Hepatocyte (in vitro differentiated cells): ENCODE data around the gene ZNF652. TPM values are rescaled to one million over a fixed set of nuclear protein-coding genes. Genes with fewer than 3 reads are reported as not detected.
A peak's percentile ranks its signal among the peaks of the same experiment; 100 is the strongest.
"Not testable (repeated sequence)": the region's sequence is repeated elsewhere in the genome, so short reads cannot be mapped to it uniquely, and the experiment has no call there.

Experiments used
- DNase-seq: peaks from one replicate; pipeline ENCODE4 v3.0.0-alpha.2; 2016; ENCODE audit warnings: low spot score
- H2AFZ ChIP-seq: fragments of 200-600 bp; sonication (generic); 2 replicates; pipeline ENCODE4 v1.6.0; 2016; ENCODE audit warnings: antibody characterized with exemption, mild to moderate bottlenecking
- H3K27ac ChIP-seq: fragments of 200-600 bp; sonication (generic); 2 replicates; pipeline ENCODE4 v1.5.1; 2016; ENCODE audit warnings: mild to moderate bottlenecking
- H3K27me3 ChIP-seq: fragments of 200-600 bp; sonication (generic); 2 replicates; pipeline ENCODE4 v1.6.1; 2016
- H3K36me3 ChIP-seq: fragments of 200-600 bp; sonication (generic); replicated peaks from 2 replicates; pipeline ENCODE4 v1.5.1; 2016; ENCODE audit warnings: low read depth; ENCODE audit not compliant: insufficient read depth
- H3K4me1 ChIP-seq: fragments of 200-600 bp; sonication (generic); 2 replicates; pipeline ENCODE4 v1.5.1; 2016; ENCODE audit warnings: mild to moderate bottlenecking, moderate library complexity; ENCODE audit not compliant: insufficient read depth
- H3K4me2 ChIP-seq: fragments of 200-600 bp; sonication (generic); 2 replicates; pipeline ENCODE4 v1.6.0; 2016
- H3K4me3 ChIP-seq: fragments of 200-600 bp; sonication (generic); 2 replicates; pipeline ENCODE4 v1.5.1; 2016; ENCODE audit warnings: mild to moderate bottlenecking
- H3K79me2 ChIP-seq: fragments of 200-600 bp; sonication (generic); 2 replicates; pipeline ENCODE4 v1.6.0; 2017; ENCODE audit warnings: mild to moderate bottlenecking
- H3K9me2 ChIP-seq: fragments of 200-600 bp; sonication (generic); replicated peaks from 2 replicates; pipeline ENCODE4 v1.6.0; 2017; ENCODE audit warnings: mild to moderate bottlenecking; ENCODE audit not compliant: insufficient read depth
- H3K9me3 ChIP-seq: fragments of 200-600 bp; sonication (generic); 2 replicates; pipeline ENCODE4 v1.5.1; 2016; ENCODE audit warnings: low read depth, mild to moderate bottlenecking
- H4K20me1 ChIP-seq: fragments of 200-600 bp; sonication (generic); 2 replicates; pipeline ENCODE4 v1.6.0; 2016; ENCODE audit warnings: mild to moderate bottlenecking; ENCODE audit not compliant: insufficient read depth, poor library complexity, severe bottlenecking
- EZH2 ChIP-seq: fragments of 200-600 bp; sonication (generic); IDR thresholded peaks from 2 replicates; pipeline ENCODE4 v1.6.1; 2016; ENCODE audit warnings: antibody characterized with exemption, mild to moderate bottlenecking, borderline replicate concordance
- EZH2phosphoT487 ChIP-seq: fragments of 200-600 bp; sonication (generic); IDR thresholded peaks from one replicate; pipeline ENCODE4 v1.6.1; 2018; ENCODE audit warnings: antibody characterized with exemption, mild to moderate bottlenecking, low read depth, moderate library complexity; ENCODE audit not compliant: unreplicated experiment, severe bottlenecking
- WGBS: methylation state at CpG from one replicate; pipeline ENCODE4 v1.1.6; 2016; ENCODE audit warnings: low lambda C conversion rate; ENCODE audit errors: missing lambda C conversion rate; 5-methylcytosine and 5-hydroxymethylcytosine counted together
- polyA plus RNA-seq: library from polyadenylated mRNA; unstranded; fragments of >200 nt; fragmentation: Nextera tagmentation; extraction: Ambion mirVana; gene quantifications from 2 replicates; pipeline ENCODE4 v1.2.1, GENCODE V29; 2016
- total RNA-seq: library from RNA; depleted of rRNA; stranded (reverse); fragments of >200 nt; gene quantifications from 2 replicates; pipeline ENCODE4 v1.2.3, GENCODE V29; 2014
- TF ChIP-seq, protein P1 (sequence below): fragments of 200-600 bp; sonication (generic); IDR thresholded peaks from 2 replicates; pipeline ENCODE4 v1.5.1; 2016; ENCODE audit warnings: antibody characterized with exemption, mild to moderate bottlenecking; ENCODE audit not compliant: poor library complexity

The ZNF652 gene
- total and polyA plus RNA-seq, 2 experiments from 2014 or later: 23.0 to 55.6 TPM

GRCh38 chr17:49369089-49369488, 7.0 kb upstream of the ZNF652 start:
- Histone ChIP-seq H3K4me3 (no peak overlapping the region), H3K36me3 (no peaks in the 10 kb centered on the region), H3K4me1 (no peaks in the 10 kb centered on the region), H3K79me2 (no peaks in the 10 kb centered on the region), H3K27ac (no peak overlapping the region), H3K9me2 (no peaks in the 10 kb centered on the region), H3K4me2 (no peak overlapping the region), H3K27me3 (no peaks in the 10 kb centered on the region), H2AFZ (no peak overlapping the region), H3K9me3 (no peaks in the 10 kb centered on the region), H4K20me1 (no peaks in the 10 kb centered on the region)
- WGBS: 76% methylated on average over 1 of the region's 1 CpG
- TF ChIP-seq, protein P1, sequence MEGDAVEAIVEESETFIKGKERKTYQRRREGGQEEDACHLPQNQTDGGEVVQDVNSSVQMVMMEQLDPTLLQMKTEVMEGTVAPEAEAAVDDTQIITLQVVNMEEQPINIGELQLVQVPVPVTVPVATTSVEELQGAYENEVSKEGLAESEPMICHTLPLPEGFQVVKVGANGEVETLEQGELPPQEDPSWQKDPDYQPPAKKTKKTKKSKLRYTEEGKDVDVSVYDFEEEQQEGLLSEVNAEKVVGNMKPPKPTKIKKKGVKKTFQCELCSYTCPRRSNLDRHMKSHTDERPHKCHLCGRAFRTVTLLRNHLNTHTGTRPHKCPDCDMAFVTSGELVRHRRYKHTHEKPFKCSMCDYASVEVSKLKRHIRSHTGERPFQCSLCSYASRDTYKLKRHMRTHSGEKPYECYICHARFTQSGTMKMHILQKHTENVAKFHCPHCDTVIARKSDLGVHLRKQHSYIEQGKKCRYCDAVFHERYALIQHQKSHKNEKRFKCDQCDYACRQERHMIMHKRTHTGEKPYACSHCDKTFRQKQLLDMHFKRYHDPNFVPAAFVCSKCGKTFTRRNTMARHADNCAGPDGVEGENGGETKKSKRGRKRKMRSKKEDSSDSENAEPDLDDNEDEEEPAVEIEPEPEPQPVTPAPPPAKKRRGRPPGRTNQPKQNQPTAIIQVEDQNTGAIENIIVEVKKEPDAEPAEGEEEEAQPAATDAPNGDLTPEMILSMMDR: no peak
- TF ChIP-seq EZH2phosphoT487: no peak
- TF ChIP-seq EZH2: no peak
- DNase-seq: no peak

DNA sequence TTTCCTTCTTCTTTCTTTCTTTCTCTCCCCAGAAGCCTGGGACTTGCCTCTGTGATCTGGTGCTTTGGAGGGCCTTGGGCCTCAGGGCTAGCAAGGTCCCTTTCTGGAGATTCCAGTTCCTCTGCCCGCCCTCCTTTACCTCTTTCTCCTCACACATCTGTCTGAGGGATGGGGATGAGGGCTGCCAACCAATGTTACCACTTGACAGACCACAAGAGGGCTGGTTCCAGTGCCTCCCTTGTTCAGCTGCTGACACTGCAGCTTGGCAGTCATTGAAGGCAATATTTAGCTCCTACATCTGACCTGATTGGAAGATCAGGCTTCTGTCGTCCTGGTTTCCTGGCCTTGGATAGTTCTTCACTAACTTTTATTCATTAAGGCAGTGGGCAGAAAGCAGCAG, 3.6 kb upstream of the ZNF652 start:
- Histone ChIP-seq H3K4me1 (peaks cover 2% of the 10 kb centered on the region), H2AFZ (no peak overlapping the region), H3K79me2 (peaks cover 8% of the 10 kb centered on the region), H3K36me3 (no peaks in the 10 kb centered on the region), H3K27me3 (no peaks in the 10 kb centered on the region), H3K9me2 (no peaks in the 10 kb centered on the region), H3K27ac (no peak overlapping the region), H3K4me3 (no peak overlapping the region), H3K9me3 (no peaks in the 10 kb centered on the region), H3K4me2 (no peak overlapping the region), H4K20me1 (peaks cover 5% of the 10 kb centered on the region)
- TF ChIP-seq EZH2 (no peak), EZH2phosphoT487 (no peak)
- TF ChIP-seq, protein P1: no peak
- peak; percentile 30 for DNase-seq
- WGBS: 57% methylated on average over 2 of the region's 2 CpGs

- H3K27ac ChIP-seq, H3K9me3 ChIP-seq, H3K27me3 ChIP-seq, H3K36me3 ChIP-seq, H3K4me3 ChIP-seq, H2AFZ ChIP-seq, H3K4me1 ChIP-seq, H3K9me2 ChIP-seq, DNase-seq, H3K4me2 ChIP-seq: not testable (repeated sequence)
- H3K79me2 ChIP-seq: peaks cover 14% of the 10 kb centered on the region
- peaks cover 11% of the 10 kb centered on the region for H4K20me1 ChIP-seq
- 99% methylated on average over 10 of the region's 10 CpGs for WGBS
Observed at GRCh38 chr17:49365126-49365525, 3.1 kb upstream of the ZNF652 start.

GRCh38 chr17:49364119-49364518, 2.1 kb upstream of the ZNF652 start:
- peaks cover 21% of the 10 kb centered on the region for H4K20me1 ChIP-seq
- H3K36me3 ChIP-seq: no peaks in the 10 kb centered on the region
- WGBS: 77% methylated on average over 2 of the region's 2 CpGs
- H3K27me3 ChIP-seq: no peaks in the 10 kb centered on the region
- peaks cover 17% of the 10 kb centered on the region for H3K4me1 ChIP-seq
- no peak overlapping the region for H3K27ac ChIP-seq
- H3K4me3 ChIP-seq: no peak overlapping the region
- TF ChIP-seq EZH2 (no peak), EZH2phosphoT487 (no peak)
- TF ChIP-seq, protein P1: no peak
- no peaks in the 10 kb centered on the region for H3K9me2 ChIP-seq
- no peak for DNase-seq
- H3K4me2 ChIP-seq: no peak overlapping the region
- peaks cover 24% of the 10 kb centered on the region for H3K79me2 ChIP-seq
- H2AFZ ChIP-seq: no peak overlapping the region
- no peaks in the 10 kb centered on the region for H3K9me3 ChIP-seq
